NT2/D1 (cell line): ENCODE measurements around the gene ZDHHC17.

Experiments
- DNase-seq: peaks from one replicate; pipeline ENCODE4 v3.0.0-alpha.2; 2011; ENCODE audit warnings: low read depth, low spot score
- H3K27me3 ChIP-seq: 2 replicates; pipeline ENCODE4 v1.6.0; 2011; ENCODE audit warnings: mild to moderate bottlenecking; ENCODE audit not compliant: insufficient read length, insufficient read depth
- H3K36me3 ChIP-seq: 2 replicates; pipeline ENCODE4 v1.6.1; 2011; ENCODE audit warnings: mild to moderate bottlenecking, low read length, mixed read lengths; ENCODE audit not compliant: insufficient read depth, insufficient read length
- H3K4me1 ChIP-seq: 2 replicates; pipeline ENCODE4 v1.5.1; 2011; ENCODE audit not compliant: insufficient read depth, insufficient read length
- H3K4me3 ChIP-seq: 2 replicates; pipeline ENCODE4 v1.5.1; 2011; ENCODE audit warnings: low read depth; ENCODE audit not compliant: insufficient read length
- H3K9ac ChIP-seq: 2 replicates; pipeline ENCODE4 v1.6.0; 2011; ENCODE audit warnings: low read depth; ENCODE audit not compliant: insufficient read length
- H3K9me3 ChIP-seq: 2 replicates; pipeline ENCODE4 v1.5.1; 2011; ENCODE audit warnings: mild to moderate bottlenecking, low read length; ENCODE audit not compliant: insufficient read depth
- SUZ12 ChIP-seq: IDR thresholded peaks from 2 replicates; pipeline ENCODE4 v1.6.1; 2011; ENCODE audit not compliant: insufficient read length, insufficient read depth; ENCODE audit errors: extremely low read depth
- YY1 ChIP-seq: IDR thresholded peaks from 2 replicates; pipeline ENCODE4 v1.6.1; 2011; ENCODE audit not compliant: insufficient read length, insufficient read depth
- ZNF274 ChIP-seq: IDR thresholded peaks from 2 replicates; pipeline ENCODE4 v1.6.1; 2011; ENCODE audit warnings: mild to moderate bottlenecking, low read depth, low read length

ZDHHC17 gene

GRCh38 chr12:76786986-76787385, 23.1 kb downstream of the ZDHHC17 start:
- Histone ChIP-seq H3K9me3 (no peaks in the 10 kb centered on the region; the same call in 1 of the 2 replicates), H3K4me1 (no peaks in the 10 kb centered on the region), H3K36me3 (peaks cover 4% of the 10 kb centered on the region), H3K4me3 (no peak overlapping the region), H3K27me3 (no peaks in the 10 kb centered on the region), H3K9ac (no peak overlapping the region)
- no peak for TF ChIP-seq YY1
- TF ChIP-seq SUZ12, result no peak
- no peak for TF ChIP-seq ZNF274
- no peak for DNase-seq

- Histone ChIP-seq H3K27me3 (no peaks in the 10 kb centered on the region), H3K36me3 (peaks cover 4% of the 10 kb centered on the region), H3K9me3 (no peaks in the 10 kb centered on the region; the same call in 1 of the 2 replicates), H3K9ac (no peak overlapping the region), H3K4me3 (no peak overlapping the region), H3K4me1 (no peaks in the 10 kb centered on the region)
- no peak for DNase-seq
- TF ChIP-seq SUZ12 (no peak), YY1 (no peak), ZNF274 (no peak)
These were observed 23.8 kb downstream of the ZDHHC17 start for GRCh38 chr12:76787689-76788088.

- Histone ChIP-seq H3K4me1 (no peaks in the 10 kb centered on the region), H3K9me3 (no peaks in the 10 kb centered on the region; the same call in 1 of the 2 replicates), H3K36me3 (no peaks in the 10 kb centered on the region), H3K4me3 (no peak overlapping the region), H3K27me3 (no peaks in the 10 kb centered on the region), H3K9ac (no peak overlapping the region)
- no peak for TF ChIP-seq SUZ12
- no peak for TF ChIP-seq YY1
- TF ChIP-seq ZNF274, result no peak
- DNase-seq, result no peak
These were observed 25.6 kb downstream of the ZDHHC17 start for GRCh38 chr12:76789335-76790050.

- no peak for DNase-seq
- Histone ChIP-seq H3K4me3 (no peak overlapping the region), H3K9me3 (no peaks in the 10 kb centered on the region; the same call in 1 of the 2 replicates), H3K4me1 (no peaks in the 10 kb centered on the region), H3K27me3 (no peaks in the 10 kb centered on the region), H3K9ac (no peak overlapping the region), H3K36me3 (no peaks in the 10 kb centered on the region)
- no peak for TF ChIP-seq ZNF274
- no peak for TF ChIP-seq SUZ12
- TF ChIP-seq YY1, result no peak
These were observed 26.9 kb downstream of the ZDHHC17 start for GRCh38 chr12:76790564-76791552.

GRCh38 chr12:76792828-76793227, 28.9 kb downstream of the ZDHHC17 start:
- H3K9me3 ChIP-seq, result no peaks in the 10 kb centered on the region; the same call in 1 of the 2 replicates
- no peak overlapping the region for H3K9ac ChIP-seq
- H3K4me1 ChIP-seq, result no peaks in the 10 kb centered on the region
- DNase-seq, result no peak
- no peak overlapping the region for H3K4me3 ChIP-seq
- H3K36me3 ChIP-seq, result peaks cover 5% of the 10 kb centered on the region
- no peaks in the 10 kb centered on the region for H3K27me3 ChIP-seq
- TF ChIP-seq ZNF274 (no peak), SUZ12 (no peak), YY1 (no peak)

GRCh38 chr12:76798864-76799263, 34.9 kb downstream of the ZDHHC17 start:
- Histone ChIP-seq H3K4me3 (no peak overlapping the region), H3K27me3 (no peaks in the 10 kb centered on the region), H3K9ac (no peak overlapping the region), H3K9me3 (peaks cover 14% of the 10 kb centered on the region), H3K36me3 (peaks cover 27% of the 10 kb centered on the region), H3K4me1 (no peaks in the 10 kb centered on the region)
- TF ChIP-seq ZNF274 (no peak), SUZ12 (no peak), YY1 (no peak)
- no peak for DNase-seq

- peaks cover 14% of the 10 kb centered on the region for H3K9me3 ChIP-seq
- H3K27me3 ChIP-seq, result no peaks in the 10 kb centered on the region
- H3K4me1 ChIP-seq, result no peaks in the 10 kb centered on the region
- no peak for DNase-seq
- TF ChIP-seq ZNF274 (no peak), YY1 (no peak), SUZ12 (no peak)
- H3K9ac ChIP-seq, result no peak overlapping the region
- H3K36me3 ChIP-seq, result peaks cover 27% of the 10 kb centered on the region
- H3K4me3 ChIP-seq, result no peak overlapping the region
These were observed 35.4 kb downstream of the ZDHHC17 start for GRCh38 chr12:76799362-76799761.
